Activated gamma-delta T cell treated with Interleukin-2 at 50 U/mL for 16 hours (primary cell): ENCODE measurements around the gene C3orf20.

Source experiments
- DNase-seq: peaks from one replicate; pipeline ENCODE4 v3.0.0-alpha.2; 2020

The C3orf20 gene

DNA sequence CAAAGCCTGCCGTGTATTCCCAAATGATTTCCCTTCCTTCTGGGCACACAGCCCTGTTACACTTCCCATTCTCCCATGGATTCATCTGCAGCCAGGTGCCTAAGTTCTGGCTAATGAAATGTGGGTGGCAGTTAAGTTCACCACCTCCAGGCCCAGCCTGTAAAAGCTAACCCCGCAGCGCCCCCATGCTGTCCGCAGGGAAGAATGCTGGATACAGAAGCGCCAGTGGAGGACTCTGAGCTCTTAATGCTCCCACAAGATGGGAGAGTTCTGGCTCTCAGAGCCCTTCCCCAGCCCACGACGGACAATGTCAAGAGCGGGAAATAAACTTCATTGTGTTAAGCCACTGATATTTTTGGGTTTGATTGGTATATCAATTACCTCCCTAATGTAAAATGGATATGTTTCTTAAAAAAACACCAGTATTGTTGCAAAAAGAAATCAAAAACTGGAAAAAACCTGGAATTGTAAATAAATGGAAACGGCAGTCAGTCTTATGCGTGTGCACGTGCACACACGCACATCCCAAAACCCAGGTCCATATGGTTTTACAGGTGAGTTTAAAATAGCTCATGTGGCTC lies 106.1 kb downstream of the C3orf20 start:
- no peak for DNase-seq

DNA sequence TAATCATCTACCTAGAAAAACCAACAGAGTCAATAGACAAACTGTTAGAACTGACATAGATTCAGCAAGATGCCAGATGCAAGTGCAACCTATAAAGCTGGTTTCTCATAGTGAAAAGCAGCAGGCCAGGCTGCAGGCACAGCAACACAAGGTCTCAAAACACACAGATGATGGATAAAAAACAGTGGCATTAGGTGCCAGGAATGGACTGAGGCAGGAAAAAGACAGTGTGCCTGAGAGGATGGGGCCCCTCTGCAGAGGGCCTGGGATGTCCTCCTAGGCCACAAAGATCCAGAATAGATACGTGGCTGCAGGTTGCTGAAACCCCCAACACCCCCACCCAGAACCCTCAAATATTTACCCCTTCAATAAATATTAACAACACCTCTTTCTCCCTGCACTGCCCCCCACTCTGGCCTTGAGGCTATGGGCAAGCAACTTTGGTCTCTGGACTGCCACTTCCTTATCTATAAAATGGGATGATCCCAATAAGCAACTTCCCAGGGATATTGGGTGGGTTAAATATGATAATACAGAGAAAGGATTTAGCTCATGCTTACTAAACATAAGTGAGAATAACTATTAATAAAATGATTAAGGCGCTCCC lies 108.6 kb downstream of the C3orf20 start:
- no peak for DNase-seq

DNA sequence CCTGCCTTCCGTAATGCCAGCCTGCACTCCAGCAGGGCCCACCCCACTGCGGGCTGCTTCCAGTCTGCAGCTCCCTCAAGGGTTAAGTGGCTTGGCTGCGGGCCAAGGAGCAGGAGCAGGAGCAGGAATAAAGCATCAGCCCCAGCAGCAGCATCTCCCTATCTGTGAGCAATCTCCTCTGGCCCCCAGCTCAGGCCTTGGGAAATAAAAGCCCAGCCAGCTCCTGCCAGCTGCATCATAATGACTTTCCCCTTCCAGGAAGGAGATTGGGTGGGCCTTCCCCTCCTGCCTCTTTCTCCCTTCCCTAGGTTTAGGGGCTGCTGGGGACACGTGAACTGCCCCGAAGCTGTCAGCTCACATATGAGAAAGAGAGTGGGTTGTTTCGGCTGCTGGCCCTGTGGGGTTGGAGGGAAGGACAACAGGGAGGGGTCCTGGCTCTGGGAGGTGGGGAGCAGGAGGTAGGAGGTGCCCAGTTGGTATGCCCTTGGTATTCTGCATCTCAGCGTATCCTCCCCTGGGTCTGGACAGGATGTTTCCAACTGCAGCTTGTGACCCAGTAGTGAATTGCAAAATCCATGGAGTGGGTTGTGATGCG lies 109.2 kb downstream of the C3orf20 start:
- no peak for DNase-seq

DNA sequence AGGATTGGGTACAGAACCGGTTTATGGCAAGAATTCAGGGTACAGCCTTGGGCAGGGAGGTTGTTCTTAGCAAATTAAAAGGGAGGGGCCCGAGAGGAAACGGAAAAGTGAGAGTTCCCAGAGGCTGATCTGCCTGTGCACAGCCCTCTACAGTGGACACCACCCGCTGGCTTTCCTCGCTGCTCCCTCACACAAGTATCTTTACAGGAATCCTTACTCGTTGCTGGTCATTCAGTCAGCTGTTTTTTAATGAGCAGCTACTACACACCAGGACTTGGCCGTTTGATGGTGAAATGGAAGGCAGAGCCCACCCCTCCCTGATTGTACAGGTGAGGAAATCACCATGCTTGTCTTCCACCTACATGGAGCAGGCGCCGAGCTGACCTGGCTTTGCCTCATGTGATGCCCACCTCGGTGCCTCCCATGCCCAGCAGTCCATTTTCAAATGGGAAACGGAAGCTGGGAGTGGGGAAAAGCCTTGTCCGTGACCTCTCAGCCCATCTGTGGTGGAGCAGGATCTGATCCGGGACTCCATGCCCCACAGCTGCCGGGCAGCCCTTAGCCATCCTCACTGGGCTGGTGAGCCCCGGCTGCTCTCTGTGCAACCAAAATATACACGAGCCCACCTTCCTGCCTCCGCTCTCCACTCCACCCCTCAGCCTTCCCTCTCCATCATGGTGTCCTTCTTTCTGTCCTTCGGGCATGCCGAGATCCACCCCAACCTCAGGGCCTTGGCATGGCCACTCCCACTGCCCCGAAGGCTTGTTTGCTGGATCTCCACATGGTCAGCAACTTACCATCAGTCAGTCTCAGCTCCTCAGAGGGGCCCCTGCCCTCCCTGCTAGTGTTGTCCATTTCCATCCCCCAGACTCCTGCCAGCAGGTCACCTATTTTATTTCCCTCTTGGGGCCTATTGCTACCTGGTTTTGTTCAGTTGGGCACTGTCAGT lies 110.5 kb downstream of the C3orf20 start:
- no peak for DNase-seq

DNA sequence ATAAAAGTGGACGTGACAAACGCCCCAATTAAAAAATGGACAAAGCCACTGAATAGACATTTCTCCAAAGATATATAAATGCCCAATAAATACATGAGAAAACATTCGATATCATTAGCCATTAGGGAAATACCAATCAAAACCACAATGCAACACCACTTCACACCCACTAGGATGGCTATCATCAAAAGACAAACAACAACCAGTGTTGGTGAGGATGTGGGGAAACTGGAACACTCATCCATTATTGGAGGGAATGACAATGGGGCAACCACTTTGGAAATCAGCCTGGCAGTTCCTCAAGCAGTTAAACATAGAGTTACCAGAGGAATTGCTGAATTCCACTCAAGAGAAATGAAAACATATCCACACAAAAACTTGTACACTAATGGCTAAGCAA lies 111.4 kb downstream of the C3orf20 start:
- DNase-seq, result no peak

DNA sequence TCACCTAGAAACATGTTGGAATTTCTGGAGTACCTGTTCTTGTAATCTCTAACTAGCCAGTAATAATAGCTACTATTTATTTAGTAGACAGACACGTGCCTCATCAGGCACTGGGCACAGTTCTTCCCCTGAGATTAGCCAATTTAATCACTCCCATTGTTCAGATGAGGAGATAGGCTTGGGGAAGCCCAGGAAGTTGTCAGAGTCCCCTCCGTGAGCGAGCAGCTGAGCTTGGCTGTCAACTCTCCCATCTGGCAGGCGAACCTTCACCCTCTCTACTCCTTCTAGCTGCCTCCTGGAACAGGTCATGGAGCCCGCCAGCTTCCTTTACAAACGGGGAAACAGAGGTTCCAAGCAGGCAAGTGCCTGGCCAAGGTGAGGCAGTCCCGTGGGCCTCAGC lies 112.7 kb downstream of the C3orf20 start:
- DNase-seq, result no peak

DNA sequence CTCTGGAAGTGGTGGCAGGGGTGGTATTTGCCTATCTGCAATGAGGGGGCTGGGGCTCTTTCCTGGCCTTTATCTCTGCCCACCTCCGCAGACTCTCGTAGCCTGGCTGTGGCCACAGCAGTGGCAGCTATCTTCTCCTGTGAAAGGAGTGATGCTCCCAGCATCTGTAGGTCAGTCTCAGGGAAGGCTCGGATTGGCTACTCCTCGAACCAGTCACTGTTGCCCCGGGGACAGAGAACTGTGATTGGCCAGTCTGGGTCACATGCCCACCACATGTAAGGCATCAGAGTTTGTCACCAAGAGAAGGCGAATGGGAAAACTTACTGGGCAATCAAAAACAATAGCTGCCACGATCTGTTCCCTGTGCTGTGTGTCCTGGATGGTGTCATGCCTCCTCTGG lies 113.7 kb downstream of the C3orf20 start:
- no peak for DNase-seq

DNA sequence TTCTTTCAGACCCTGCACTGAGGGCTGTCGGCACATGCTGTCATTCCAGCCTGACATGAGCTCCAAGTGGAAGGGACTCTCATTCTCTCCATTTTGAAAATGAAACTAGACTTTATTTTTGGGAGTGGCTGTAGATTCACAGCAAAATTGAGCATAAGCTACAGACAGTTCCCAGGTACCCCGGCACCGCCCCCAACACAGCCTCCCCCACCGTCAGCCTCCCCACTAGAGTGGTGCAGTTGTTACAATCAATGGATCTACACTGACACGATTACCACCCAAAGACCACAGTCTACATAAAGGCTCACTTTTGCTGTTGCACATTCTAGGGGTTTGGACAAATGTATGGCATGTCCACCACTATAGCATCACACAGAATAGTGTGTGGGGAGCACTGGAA lies 114.3 kb downstream of the C3orf20 start:
- no peak for DNase-seq

DNA sequence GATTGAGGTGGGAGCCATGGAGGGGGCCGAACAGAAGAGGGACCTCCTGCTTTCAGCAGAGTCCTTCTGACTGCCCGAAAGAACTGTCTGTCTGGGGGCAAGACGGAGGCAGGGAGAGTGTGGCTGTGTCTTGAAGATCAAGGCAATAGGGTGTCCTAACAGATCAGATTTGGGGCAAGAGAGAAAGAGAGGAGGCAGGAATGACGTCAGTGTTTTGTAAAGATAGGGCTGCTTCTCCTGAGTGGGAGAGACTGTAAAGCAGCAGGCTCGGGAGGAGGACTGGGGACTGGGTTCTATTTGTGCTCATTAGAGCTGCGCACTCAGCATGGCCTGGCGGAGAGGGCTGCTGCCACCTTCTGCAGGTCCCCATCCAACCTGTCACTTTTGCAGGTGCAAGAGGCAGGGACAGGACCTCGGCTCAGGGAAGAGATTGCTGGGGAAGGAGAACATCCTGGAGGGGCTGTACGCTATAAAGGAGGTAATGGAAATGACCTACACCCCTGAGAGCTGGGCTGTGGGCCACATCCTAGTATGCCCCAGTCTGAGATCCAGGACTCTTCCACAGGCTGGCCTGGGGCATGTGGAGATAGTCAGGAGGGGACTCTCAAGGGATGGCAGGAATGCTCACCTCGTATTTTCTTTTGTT lies 114.8 kb downstream of the C3orf20 start:
- no peak for DNase-seq

DNA sequence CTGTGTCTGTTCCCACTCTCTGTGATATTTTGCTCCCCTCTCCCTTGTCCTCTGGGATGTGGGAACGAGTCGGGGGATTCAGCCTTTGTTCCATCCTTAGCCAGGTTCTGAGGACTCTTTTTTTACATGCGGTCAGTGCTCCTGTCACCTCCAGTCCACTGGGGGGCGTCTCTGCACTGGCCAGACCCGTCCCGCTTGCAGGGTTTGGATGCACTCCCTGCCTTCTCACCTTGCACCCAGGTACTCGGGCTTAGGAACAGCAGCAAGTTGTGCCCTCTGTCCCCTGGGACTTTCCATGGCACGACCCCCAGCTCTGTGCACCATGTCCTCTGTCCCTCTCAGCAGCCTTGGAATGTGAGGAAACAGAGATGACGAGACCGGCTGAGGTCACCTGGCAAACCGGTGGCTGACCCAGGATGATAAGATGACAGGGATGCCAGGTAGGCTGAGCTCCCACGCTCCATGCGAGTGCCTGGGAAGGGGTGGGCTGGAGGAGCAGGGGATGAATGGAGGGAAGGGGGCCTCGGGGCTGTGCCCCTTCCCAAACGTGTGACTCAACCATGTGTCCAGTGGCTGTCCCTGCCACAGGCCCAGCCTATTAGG lies 116.5 kb downstream of the C3orf20 start:
- DNase-seq, result peak; percentile 36

DNA sequence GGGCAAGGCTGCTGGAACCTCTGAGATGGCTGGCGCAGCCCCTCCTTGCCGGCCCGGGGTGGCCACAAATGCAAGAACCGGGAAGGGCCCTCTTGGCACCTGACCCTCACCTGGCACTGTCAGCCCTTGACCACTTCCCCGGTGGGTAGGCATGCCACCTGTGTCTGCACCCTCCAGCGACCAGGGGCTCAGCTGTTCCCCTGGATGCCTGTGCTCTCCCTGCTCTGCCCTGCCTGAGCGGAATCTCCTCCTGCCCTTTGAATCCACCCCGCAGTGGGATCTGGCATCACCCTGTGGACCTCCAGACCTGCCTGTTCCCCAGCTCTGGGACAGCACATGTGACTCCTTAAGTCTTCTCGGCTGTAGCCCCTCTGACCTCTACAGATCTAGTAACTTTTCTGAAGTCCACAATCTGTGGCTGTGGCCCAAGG lies 117.8 kb downstream of the C3orf20 start:
- DNase-seq, result no peak

DNA sequence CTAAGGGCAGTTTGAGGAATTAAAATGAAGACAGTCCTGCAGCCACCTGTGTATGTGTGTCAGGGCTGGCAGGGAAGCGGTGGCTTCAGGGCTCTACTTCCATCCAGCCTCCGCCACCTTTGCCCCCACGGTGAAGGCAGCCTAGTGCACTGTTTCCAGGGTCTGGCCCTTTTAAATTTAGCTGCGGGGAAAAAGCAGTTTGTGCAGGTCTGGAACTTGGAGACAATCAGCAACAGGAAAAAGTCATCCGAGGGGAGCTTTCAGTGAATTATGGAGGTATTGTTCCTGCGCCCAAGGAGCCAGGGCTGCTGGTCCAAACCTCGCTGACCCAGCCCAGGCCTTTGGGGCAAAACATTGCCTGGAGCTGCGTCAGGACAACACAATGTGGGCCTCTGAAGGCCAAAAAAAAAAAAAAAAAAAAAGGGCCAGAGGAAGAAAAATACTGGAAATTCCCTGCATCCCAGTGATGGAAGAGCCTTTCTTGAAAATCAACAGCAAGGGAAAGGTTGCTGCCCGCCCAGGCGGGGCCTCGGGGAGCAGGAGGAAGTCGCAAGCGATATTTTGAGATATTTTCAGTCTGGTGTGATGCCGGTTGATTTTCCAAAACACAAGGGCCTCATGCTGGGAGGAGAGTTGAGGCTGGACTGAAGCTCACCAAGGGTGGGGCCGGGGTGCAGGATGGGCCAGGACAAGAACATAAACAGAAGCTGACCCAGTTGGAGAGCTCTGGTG lies 118.4 kb downstream of the C3orf20 start:
- no peak for DNase-seq

DNA sequence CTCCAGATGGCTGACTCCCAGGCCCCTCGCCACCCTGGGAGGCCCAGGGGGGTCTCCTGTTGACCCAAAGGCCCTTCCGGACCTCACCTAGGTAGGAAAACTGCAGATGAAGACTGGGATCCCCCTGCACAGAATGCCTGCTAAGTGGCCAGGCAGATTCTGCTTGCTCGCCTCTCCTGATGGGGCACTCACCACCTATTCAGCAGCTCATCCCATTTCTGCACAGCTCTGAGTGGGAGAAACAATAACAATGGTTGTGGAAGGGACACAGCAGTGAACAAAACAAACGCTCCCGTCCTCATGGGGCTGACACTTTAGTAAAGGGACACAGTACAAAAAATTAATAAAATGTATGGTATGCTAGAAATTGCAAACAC lies 118.9 kb downstream of the C3orf20 start:
- no peak for DNase-seq

DNA sequence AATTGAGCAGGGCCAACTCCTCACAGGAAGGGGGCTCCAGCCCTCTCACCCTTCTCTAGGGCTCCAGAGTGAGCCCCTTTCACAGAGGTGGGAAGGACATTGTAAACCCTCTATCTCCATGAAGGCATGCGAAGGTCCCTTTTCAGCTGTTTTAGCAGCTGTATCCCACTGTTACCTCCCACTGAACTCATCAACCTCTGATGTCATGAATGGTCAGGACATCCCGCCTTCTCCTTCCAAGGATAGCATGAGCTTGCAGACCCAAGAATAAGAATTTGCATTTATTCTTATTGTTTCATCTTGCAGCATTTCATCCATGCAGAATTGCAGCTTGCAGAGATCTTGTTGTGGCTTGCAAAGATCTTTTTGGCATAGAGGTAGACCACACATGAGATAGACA lies 119.5 kb downstream of the C3orf20 start:
- no peak for DNase-seq

DNA sequence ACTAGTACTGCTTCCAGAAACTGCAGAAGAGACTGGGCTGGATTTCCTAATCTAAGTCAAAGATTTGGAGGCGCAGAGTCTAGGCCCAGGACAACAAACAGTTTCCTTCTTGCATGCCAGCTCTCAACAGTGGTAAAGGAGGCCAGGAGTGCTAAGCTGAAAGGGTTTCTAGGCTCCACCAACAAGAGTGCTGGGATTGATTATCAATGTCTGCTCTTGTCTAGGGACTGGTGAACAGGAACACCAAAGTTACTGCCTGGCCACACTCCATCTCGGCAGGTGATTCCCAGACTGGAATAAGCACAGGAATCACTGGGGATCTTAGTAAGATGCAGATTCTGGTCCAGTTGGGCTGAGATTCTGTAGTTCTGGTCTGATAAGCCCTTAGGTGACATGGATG lies 121.1 kb downstream of the C3orf20 start:
- DNase-seq, result no peak

DNA sequence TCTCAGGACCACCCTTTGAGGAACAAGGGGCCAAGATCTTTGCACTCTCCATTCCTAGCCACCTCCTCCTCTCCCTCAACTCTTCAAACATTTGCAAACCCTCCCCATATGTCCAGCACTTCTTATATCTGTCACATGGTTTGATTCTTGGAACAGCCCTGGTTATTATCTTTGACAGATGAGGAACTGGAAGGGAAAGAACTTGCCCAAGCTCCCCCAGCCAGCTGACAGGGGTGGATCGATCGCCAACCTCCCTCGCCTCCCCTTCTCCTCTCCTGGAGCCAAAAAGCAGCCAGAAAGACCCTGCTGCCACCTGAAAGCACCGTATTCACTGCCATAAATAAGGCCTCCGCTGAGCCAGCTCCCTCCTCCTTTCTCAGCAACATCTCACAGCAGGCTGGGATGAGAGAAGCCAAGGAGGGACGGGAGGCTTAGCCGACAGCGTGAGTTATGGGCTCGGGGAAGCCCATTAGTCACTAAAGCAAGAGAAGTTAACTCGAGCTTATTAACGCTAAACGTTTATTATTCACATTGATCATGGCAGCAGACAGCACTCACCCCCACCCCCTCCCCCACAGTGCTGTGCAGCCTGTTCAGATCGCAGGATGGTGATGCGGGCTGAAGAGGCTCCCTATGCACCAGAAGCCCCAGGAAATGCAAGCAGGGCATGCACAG lies 121.6 kb downstream of the C3orf20 start:
- no peak for DNase-seq

DNA sequence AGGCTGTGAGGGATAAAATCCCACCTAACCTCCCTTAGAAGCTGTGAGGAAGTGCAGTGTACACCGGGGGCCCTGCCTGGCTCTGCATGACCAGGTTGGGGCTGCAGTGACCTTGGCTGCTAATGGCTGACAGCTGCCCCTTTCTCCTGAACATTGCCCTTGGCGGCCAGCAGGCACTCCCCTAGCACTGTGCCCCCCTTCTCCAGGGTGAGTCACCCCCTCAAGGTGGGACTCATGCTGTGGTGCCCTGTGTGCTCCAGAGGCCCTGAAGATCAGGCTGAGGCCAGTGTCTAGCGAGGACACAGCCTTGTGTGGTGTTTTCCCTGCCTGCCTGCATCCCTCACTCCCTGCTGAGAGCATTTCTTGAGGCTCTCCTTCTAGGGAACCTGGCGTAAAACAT lies 122.8 kb downstream of the C3orf20 start:
- DNase-seq, result no peak

DNA sequence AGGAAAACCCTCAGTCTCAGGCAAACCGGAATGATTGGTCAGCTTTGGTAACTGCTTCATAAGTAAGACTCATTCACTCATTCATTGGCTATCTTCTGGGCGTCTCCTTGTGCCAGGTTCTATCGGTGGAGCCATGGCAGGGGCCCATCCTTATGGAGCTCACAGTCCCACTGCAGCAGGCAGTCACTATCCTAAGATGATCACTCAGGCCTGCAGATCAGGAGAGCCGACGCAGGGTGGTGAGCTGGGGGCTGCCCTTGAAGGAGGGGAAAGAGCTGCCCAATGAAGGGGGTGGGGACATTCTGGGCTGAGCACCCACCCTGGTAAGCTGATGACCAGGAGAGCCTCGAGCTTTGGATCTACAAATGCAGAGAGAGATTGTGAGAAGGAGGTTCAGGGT lies 123.3 kb downstream of the C3orf20 start:
- DNase-seq, result no peak

DNA sequence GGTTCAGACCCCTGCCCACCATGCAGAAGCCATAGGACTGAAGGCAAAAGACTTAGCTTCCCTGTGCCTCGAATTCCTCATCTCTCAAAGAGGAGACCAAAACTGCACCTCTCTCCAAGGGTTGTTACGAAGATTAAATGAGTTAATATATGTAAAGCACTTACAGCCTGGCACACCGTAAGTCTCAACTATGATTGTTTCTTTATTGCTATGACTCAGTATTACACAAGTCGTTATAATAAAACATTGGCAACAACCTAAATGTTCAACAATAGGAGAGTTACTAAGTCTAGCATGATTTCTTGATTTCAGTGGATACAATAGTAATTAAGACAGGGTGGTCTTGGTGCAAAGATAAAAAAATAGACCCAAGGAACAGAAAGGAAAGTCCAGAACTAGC lies 124.2 kb downstream of the C3orf20 start:
- DNase-seq, result no peak

DNA sequence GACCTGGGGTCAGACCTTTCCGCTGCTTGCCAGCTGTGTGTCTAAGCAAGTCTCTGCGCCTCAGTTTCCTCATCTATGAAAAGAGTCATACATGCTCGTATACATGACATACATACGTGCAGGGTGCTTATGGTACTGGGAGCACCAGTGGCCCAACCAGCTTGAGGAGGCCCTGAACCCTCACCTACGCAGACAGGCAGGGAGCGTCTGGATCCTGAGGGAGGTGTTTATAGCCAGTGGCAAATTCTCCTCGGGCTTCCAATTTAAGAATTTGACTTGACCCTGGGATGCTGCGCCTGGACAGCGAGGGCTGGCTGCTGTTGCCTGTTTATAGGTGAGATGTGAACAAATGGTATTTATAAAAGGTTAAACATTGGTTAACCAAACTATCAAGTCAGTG lies 126.1 kb downstream of the C3orf20 start:
- no peak for DNase-seq

DNA sequence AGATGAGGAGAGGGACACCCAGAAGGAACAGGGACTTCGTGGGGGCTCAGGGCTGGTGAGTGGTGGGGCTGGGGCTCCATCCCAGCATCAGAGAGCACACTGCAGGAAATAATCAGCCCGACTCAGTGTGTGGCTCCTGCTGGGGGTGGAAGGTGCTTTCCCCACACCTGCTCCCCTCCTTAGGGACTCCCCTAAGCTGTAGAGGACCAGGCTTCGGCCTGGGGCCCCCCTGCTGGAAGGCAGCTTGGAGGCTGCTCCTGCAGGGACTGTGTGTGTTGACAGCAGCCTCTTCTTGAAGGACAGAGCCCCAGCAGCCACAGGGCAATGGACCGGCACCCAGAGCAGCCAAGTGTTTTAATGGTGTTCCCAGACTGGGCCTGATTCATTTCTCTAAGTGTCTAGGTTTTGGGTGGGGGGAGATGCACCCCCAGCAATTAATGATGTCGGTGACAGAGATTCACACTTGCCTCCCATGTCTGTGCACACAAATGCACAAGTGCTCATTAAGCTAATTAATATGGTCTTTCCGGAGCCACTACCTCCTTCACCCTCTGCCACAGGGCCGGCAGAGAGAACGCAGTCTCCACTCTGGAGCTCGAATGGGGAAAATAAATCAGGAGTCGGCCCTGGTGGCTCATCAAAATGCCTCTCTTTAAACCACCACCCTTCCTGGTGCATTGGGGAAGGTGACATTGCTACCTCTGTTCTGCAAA lies 126.9 kb downstream of the C3orf20 start:
- no peak for DNase-seq
